Bone marrow (tissue), 2 donors: ENCODE data around the gene ADCYAP1R1.

Experiments
- DNase-seq, 2 donors: peaks; one replicate each; lab custom pipeline; 2025; lab: John Stamatoyannopoulos, UW

Gene ADCYAP1R1

DNA sequence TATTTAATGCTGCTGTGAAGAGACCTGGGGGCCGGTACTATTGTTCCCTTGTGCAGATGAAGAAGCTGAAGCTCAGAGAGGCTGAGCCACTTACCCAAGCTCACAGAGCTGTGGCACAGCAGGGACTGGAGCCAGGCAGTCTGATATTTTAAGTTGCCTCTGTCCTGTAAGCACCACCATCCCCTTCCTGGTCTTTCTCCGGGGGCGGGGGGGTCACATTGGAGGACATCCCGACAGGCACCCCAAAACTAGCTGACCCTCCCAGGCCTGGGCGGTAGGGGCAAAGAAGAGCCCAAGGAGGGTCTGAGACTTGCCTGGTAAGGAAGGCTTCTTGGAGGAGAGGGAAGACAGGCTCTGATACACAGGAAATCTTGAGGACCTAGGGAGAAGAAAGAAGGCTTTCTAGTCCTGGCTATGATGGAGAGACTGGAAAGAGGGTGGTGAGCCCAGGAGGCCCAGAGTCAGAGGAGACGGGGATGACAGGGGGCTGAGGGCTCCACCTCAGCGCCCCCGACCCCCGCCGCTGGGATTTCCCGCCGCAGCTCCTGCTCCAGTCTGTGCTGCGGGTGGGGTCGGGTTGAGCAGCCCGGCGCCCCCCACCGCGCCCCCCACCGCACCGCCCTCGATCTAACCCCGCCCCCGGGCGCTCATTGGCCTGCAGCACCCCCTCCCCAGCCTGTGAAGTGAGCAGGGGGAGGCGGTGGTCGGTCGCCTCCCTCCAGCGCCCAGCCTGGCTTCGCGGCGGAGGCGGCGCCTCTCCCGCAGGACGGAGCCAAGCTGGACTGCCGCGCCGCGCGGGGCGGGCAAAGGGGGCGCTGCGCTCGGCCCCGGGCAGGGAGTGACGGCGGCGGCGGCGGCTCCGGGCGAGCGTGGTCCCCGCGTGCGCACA lies at the start of gene ADCYAP1R1:
ADCYAP1R1 (plus strand) TSS at position 711 of the 889 bp plus-strand sequence. CDS start 10,957 bp downstream, outside the sequence.
- no peak for DNase-seq

DNA sequence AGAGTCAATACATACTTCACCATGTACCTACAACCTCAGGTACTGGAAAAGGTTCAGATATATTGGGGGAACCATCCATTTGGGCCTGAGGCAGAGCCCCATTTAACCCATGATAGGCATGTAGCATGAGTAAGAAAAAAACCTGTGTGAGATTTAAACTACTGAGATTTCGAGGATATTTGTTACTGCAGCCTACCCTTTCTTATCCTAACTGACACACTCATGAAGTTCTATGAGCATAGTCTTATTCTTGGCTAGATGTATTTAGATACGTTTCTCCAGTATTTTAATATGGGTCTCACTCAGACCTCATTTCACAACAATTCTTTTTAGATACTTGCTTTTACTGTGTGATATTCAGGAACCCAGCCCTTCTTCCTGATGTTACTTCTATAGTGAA lies 49.0 kb upstream of the ADCYAP1R1 start:
- no peak for DNase-seq

DNA sequence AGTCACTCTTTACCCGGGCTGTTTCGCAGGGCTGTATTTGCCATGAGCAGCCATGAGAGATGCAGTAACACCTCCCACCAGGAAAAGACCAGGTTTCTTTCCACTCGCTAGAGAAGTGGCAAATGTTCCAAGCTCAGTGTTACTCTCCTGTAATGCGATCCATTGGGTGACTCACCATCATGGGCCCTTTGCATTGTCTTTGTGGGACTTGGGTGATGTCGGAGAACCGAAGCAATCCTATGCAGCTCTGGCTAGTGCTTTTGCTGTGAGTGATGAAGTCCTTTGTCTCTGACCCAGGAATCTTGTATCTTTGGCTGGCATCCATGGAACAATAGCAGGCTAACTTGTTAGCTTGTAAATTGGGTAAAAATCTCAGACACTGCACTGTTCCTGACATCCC lies 48.4 kb upstream of the ADCYAP1R1 start:
- DNase-seq, result no peak

DNA sequence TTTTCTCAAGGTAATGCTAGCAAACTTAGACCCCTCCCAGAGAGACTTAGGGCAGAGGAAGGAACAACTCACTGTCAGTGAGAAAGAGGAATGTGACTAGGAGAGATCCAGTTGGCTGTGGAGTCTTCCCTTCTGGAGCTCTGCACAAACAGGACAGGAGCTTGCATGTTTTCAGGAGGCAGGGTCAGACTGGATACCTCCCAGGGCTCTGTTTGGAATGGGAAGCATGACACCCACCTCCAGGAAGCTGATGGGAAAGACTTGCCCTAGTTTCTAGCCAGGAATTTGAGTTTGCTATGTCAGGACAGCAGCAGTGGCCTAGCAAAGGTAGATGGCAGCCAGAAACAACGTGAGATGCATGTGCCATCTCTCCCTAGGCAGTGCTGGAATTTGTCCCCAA lies 47.7 kb upstream of the ADCYAP1R1 start:
- no peak for DNase-seq

DNA sequence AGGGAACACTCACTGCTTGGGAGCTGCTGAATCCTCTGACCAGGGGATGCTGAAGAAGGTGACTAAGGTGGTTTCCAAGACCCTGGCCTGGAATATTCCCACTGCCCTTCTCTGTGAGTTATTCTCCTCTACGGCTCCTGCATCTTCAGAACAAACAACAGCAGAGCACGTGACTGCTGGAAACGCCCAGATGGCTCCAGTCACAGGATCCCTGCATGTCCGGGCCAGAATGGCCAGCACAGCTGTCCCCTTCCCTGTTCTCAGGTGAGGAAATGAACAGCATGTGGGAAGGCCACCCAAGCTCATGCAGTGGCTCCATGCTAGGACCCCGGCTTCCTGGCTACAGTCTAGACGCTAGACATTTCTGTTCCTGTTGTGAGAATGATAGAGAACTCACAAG lies 45.3 kb upstream of the ADCYAP1R1 start:
- DNase-seq, result no peak

DNA sequence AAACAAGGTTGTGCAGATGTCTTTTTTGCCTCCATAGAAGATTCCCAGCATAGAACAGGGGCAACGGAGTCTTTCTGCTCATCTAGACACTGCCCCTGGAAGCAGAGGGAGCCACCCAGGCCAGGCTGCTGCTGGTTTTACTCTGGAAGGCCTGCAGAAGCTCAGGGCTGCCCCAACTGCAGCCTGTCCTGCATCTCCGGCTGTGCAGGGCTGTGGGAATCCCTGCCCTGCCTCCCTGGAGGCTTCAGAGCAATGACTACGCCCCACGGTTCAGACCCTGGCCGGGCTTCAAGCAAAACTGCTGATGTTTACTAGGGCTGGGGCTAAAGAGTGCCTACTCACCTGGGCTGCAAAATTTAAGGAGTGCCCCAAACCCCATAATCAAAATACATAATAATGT lies 44.5 kb upstream of the ADCYAP1R1 start:
- no peak for DNase-seq

DNA sequence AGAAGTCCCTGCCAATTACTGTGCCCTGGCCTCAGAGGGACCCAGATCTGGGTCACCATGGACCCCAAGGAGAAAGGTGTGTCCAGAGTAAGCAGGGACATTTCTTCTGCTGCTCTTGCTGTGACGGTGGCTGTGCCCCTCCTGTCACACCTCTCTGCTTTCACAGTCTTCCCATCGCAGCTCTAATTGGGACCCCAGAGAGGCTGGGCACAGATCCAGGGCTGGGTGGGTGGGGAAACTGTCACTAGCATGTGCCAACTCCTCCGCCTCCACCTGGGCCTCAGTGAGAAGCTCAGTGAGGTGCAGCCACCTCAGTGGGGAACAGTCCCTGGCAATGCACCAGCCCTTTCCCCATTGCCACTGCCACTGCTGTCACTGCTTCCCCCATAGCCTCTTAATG lies 37.3 kb upstream of the ADCYAP1R1 start:
- DNase-seq, result no peak

DNA sequence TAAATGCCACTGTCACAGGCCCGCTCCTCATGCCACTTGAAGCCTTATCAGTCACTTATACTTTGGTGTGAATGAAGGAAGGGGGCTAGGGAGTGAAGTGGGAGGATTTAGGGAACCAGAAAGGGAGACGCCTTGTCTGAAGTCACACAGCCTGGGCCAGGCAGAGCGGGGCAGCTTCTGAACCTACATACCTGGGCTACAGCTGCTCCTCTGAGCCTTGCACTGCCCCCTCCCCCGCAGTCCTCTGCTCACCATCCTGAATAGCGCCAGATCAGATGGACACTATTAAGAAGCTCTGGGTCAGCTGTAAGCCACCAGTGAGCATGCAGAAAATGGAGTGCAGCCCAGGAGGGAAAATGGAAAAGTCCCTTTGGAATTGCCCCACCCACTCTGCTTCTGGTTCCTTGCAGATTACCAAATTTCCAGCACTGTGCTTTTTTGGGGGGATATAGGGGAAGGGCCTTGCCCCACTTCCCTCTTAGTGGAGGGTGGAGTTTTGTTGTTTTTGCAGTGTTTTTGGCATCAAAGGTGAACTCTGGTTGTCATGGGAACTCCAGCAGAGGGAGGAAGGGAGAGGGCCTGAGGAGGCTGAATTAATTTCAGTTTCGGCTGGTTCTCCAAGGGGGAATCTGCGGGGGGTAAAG lies 35.0 kb upstream of the ADCYAP1R1 start:
- no peak for DNase-seq

DNA sequence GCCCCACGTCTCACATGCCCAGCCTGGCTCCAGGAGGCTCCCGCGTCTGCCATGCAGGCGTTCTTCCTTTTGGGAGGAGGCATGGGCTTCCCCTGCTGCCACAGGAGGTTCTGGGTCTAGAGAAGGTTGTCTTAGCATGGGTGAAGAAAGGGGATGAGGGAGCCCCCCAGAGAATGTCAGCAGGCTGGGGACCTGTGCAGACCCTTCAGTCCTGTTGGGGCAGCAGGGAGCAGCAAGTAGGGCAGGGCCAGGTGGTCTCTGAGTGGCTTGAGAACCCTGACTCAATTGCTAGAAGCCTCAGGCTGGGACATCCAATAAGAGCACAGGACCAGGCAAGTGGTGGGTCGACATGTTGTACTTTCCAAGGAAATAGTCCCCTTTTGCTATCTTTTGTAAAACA lies 34.4 kb upstream of the ADCYAP1R1 start:
- DNase-seq, result no peak

DNA sequence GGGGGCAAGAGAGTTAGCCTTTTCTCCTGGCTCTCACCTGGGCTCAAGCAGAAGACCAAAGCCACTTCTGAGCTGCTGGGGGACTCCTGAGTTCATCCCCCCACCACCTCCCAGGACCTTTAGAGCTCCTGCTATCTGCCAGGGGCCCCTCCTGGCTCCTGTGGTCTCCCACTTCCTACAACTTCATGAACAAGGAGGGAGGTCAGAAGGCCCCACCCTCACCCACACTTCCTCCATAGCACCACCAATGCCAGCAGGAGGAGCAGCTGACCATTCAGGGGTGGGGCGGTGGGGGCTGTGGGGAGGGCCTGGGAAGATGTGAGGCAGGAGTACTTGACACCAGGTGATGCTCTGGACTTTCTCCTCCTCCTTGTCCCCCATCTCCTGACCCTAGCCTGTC lies 32.6 kb upstream of the ADCYAP1R1 start:
- DNase-seq, result no peak

DNA sequence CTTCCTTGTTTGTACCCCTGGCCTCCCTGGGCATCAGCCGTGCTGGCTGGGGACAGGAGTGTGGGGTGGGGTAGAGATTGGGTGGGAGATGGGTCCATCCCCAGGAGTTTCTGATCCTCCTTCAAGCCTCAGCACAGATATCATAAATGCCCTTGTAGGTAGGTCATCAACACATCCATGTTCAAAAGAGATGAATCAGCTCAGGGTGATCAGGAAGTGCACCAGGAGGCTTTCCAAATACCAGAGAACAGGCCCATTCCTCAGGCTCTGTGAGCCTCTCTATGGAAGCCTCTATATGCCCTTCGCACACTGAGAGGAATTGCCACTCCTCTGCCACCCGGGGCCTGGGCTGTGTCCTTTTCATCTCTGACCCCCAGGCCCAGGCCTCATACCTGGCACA lies 31.9 kb upstream of the ADCYAP1R1 start:
- DNase-seq, result no peak

DNA sequence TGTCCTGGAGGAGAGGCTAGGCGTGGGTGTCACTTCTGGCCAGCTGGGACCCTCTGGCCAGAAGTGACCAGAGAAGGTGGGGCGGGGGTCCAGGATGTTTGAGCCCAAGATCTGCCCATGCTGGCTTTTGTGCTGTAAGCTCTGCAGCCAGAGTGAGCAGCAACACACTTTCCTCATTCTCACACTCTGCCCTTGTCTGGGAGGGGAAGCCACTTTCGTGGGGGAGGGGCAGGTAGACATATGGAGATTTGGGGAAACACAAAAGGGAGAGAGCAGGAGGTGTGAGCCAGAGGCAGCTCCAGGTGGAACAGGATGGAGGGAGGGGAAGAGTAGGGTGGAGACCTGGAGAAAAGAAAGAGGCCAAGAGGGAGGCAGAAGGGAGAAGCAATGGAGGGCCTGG lies 31.5 kb upstream of the ADCYAP1R1 start:
- DNase-seq, result no peak

DNA sequence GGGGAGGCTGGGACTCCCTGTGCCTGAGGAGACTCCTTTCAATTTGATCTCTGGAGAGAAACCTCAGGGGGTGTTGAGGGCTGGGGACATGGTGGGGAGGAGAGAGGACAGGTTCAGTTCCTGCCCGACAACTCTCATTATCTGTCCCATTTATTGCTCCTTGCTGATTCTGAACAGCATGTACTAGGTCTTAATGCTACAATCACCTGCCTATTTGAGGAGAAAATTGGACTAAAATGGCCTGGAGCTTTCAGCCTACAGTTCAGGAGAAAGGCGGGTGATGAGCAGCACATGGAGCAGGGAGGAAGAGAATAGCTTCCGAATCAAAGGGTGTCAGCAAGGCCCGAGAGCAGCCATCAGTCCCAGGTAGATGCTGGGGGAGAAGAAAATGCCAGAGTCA lies 30.0 kb upstream of the ADCYAP1R1 start:
- no peak for DNase-seq

DNA sequence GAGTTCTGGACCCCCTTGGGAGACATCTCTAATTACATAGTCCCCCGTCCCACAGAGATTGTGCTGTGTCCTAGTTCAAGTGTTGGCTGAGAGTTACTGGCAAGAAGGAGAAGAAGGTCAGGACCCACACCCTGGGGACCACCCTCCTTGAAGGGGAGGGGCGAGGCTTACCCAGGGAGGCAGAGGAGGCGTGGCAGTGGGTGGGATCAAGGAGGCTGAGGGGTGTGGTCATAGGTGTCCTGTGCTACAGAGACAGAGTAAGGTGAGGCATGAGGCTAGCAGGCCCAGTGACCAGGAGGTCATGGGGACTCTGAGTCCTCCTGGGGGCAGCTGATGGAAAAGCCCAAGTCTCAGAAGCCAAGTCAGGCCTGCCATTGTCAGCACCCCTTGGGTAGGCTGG lies 29.4 kb upstream of the ADCYAP1R1 start:
- DNase-seq, result no peak

DNA sequence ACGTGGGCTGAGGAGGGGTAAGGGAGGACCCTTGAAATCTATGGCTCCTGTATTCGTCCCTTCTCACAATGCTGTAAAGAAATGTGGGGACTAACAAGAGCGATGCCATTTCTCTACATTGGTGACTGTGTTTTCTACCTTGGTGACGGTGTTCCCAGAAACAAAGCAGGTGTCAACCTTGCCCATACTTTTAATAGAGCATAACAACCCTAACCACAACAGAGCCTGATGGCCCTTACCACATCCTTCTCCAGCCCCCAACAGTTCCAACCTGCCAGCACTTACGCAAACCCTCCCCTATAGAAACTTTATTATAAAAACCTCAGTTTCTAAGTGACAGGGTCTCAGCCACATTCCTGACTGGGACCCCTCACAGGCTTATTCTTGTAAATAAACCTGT lies 28.2 kb upstream of the ADCYAP1R1 start:
- DNase-seq, result no peak

DNA sequence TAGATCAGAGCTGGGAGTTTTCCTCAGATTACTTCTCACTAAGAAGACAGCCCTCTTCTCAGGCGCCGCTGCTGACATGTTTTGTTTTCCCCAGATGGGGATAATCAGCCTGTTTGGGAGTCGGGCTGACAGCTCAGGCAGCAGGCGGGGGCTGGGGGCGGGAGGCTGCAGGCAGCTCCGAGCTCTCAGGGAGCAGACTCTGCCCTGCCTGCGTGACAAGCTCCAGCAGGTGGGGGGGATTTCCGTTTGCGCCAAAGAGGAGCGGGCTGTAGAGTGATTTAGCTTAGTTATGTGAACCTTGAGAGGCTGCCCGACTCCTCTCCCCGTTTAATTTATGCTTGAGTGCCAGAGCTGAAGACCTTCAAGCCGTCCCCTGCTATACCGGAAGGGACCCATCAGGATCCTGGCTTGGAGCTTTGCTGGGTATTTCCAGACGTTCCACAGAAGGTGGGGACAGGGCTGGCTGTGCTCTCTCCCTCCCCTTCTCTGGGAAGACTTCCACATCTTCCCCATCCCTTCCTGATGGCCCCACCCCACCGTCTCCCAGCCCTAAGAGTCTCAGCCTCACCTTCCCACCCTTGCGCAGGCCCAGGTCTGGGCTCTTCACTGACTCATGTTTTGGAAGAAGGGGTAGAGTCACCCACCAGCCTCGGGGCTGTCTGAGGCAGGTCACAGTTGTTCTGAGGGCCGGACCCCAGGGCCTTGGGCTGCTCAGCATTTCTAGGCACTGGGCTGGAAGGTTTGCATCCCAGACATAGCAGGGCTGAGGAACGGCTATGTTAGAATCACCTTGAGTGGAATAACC lies 24.7 kb upstream of the ADCYAP1R1 start:
- DNase-seq, result no peak

DNA sequence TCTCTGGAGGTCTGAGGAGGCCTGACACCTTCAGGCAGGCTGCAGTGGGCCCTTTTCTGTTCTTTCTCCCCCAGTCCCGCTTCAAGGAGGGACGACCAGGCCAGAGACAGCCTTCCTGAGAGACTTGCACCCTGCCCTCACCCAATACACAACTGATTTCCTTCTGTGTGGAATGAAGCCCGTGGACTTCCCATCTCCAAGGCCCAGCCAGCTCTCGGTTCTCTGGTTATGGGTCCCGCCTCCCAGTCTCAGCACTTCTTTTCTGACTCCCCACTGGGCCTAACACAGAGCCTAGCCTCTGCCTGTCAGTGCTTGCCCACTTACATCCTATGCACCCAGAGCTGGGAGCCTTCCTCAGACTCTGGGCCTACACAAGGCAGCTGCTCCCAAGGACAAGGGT lies 24.1 kb upstream of the ADCYAP1R1 start:
- DNase-seq, result no peak

DNA sequence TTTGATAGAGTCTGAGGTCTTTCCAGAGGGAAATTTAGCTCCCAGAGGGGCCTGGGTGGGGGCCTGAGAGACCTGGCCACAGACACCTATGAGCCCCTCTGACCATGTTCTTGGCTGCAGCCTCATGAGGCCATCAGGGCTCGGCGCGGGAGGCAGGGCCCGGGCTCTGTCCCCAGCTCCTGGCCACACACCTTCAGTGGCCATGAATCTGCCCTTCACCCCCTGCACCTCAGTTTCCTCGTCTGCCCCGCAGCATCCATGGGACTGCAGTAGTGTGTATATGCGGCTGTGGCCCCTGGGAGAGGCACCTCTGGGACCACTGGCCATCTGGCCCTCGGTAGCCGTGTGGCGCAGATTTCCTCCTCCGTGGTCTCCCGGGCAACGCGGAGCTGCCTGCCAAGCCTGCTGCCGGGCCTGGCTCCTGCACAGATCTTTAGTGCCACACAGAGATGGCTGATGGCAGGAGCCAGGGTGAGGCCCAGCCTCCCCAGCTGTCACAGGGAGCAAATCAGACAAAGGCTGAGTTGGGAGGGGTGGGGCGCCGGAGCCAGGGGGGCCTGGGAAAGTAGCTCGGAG lies 23.6 kb upstream of the ADCYAP1R1 start:
- no peak for DNase-seq

DNA sequence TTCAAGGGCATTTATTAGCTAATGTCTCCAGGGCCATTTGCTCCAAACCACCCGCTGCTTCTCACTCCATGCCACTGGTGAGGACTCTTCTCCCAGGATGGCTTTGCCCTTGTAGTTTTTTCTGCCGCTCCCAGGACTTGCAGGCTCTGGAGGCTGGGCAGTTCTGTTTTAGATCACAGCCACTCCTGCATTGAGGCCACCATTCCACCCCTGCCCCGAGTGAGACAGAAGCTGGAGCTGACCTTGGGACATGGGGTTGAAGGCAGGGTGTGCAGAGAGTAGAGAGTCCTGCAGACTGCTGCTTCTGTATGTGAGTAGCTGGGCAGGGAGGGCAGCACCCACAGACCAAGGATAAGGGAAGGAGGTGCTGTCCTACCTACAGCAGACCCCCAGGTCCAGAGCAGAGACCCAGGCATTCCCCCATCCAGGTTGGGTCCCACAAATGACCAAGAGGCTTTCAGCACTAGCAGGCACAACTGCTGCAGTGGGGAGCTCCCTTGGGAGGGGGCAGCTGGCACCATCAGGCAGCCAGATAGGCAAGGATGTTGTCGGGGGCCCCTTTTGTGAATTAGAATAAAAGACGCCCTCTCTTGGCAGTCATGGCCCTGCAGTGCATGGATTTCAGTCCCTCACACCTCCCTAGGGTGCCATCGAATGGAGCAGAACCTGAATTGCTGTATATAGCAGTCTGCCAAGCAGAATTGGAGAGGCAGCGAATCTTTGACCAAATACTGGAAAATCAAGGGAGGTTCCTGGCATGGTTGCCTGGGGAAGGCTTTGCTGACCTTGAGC lies 22.7 kb upstream of the ADCYAP1R1 start:
- DNase-seq, result no peak

DNA sequence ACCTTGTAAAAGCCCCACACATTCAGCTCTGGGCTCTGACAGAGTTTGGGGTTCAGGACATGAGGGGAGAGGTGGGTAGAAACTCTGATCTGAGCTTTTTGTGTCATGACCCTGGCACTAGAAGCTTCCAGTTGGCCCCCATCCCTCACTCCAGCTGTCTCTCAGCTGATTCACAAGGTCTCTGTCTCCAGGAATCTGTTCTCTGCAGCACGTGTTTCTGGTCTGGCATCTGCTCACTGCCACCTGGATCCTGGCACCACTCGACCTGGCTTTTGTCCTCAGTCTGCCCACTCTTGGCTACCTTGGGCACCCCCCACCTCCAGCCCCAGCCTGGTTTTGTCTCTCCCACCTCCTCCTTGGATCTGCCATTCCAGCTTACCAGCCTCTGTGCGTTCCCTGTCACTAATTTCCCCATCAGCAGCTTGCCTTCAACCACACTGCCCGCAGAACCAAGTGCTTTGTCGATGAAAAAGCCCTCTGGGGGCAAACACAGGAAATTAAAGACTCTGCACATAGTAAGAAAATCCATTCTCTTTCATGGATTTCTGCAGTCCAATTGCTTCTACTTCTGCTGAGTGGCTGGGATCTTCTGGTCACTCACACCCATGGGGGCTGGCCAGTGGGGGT lies 18.3 kb upstream of the ADCYAP1R1 start:
- no peak for DNase-seq

DNA sequence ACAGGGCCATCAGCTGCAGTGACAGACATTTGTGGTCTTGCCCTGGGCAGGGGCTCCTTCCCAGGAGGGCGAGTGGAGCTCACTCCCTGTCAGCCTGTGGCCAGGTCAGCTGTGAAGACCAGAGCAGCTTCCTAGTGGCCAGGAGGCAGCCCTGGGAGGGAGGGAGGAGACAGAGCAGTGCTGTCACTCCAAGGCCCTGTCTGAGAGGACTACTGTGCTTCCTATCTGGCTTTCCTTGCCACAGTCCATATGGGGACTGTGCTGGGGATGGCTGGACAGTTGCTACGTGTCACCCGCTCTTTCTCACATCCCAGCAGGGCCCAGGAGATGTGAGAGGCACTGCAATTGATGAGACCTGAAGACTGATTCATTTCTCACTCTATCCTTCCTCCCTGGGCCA lies 15.2 kb upstream of the ADCYAP1R1 start:
- no peak for DNase-seq
